ENCODE measurements around the gene RASA4B. TPM values are rescaled to one million over a fixed set of nuclear protein-coding genes. Genes with fewer than 3 reads are reported as not detected.
"Not testable (repeated sequence)": the region's sequence is repeated elsewhere in the genome, so short reads cannot be mapped to it uniquely, and the experiment has no call there.

RASA4B gene
- total RNA-seq, result 10 to 100 TPM; 13.2 to 30.0 TPM

DNA sequence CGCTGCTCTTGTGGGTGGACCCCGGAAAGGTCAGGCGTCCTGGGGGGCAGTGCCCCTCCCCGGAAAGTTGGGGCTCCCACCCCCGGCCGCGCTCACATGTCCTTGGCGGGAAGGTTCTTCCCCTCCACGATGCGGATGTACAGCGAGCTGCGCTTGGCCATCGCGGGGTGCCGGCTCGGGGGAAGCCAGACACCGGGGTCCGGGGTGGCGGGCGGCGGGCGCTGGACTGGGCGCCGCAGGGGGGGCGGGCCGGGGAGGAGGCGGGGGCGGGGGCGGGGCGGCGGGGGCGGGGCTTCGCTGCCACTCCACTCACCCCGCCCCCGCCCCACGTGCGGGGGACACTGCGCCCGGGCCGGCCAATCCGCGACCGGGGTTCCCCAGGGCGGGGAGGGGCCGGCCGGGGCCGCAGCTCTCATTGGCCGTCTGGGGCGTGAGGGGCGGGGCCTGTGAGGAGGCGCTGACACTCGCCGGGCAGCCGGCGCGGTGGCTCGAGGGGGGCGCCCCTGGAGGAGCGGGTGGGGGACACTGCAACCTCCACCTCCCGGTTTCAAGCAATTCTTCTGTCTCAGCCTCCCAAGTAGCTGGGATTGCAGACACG is at the start of gene RASA4B:
RASA4B (minus strand) TSS at position 228 of the 598 bp plus-strand sequence; CDS start at position 161, 67 bp downstream.
- DNase-seq; H3K27me3 ChIP-seq; H3K36me3 ChIP-seq; H3K9ac ChIP-seq (ENCODE audit: low read depth in 2 of 2, low read length in 2 of 2); H3K27ac ChIP-seq; H3K4me3 ChIP-seq; H3K9me3 ChIP-seq; intact Hi-C loops (cut with DNase I); H3K4me1 ChIP-seq: not testable (repeated sequence)

DNA sequence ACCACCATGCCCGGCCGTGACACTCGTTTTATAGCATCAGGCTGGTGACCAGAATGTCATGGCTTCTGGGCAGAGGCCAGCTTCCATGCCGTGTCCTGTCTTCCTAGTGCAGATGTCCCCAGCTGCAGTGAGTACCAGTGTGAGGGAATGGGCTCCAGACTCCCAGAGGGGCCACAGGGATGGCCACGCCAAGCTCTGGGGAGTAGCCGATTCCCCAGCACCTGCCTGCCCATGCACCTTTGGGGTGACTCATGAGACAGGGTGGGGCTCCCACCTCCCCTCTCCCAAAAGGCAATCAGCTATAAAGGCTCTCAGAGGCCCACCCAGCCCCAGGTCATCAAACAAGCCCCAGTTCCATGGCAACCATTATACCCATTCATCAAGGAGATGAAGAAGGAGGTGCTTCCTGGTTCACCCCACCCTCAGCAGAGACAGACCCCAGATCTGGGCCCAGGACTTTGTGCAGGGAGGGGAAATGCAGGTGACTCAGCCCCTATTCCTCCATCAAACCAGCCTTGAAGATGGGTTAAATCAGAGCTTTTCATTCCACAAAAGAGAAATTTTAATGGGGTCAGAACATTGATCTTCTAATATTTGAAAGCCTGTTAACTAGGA is 33.3 kb upstream of the RASA4B start, which contains the start of gene SPDYE2:
SPDYE2 (plus strand) TSS at position 419 of the 615 bp plus-strand sequence. CDS start 2,030 bp downstream, outside the sequence.
- DNase-seq; H3K4me1 ChIP-seq; H3K9me3 ChIP-seq; H3K36me3 ChIP-seq; intact Hi-C loops (cut with DNase I); H3K9ac ChIP-seq (ENCODE audit: low read depth in 2 of 2, low read length in 2 of 2); H3K27me3 ChIP-seq; H3K27ac ChIP-seq; H3K4me3 ChIP-seq: not testable (repeated sequence)

GRCh38 chr7:102546353-102546752 is 28.8 kb upstream of the RASA4B start:
- H3K27ac ChIP-seq; intact Hi-C loops (cut with DNase I); H3K4me1 ChIP-seq; H3K9me3 ChIP-seq; H3K27me3 ChIP-seq; DNase-seq; H3K9ac ChIP-seq (ENCODE audit: low read depth in 2 of 2, low read length in 2 of 2); H3K4me3 ChIP-seq; H3K36me3 ChIP-seq: not testable (repeated sequence)

- intact Hi-C loops (cut with DNase I); DNase-seq: not testable (repeated sequence)
Measured at GRCh38 chr7:102545288-102545687, 27.7 kb upstream of the RASA4B start.

DNA sequence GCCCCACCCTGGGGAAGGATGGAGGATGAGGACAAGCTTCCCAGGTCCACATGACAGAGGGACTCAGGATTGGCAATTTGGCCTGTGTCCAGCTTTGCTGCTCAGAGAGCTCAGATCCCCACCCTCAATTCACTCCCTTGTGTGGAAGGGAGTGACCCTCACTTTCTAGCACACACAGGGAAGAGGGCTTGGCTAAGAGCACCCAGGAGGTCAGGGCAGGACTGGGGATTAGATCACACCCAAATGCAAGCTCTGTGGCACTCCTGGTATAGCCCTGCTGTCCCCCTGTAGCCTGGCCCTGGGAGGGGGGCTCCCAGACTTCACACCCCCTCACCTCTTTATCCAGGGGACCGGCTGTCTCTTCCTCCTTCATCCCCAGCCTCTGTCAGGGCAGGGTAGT is 26.8 kb upstream of the RASA4B start:
- H3K9me3 ChIP-seq; H3K9ac ChIP-seq (ENCODE audit: low read depth in 2 of 2, low read length in 2 of 2); intact Hi-C loops (cut with DNase I); H3K27ac ChIP-seq; H3K36me3 ChIP-seq; DNase-seq; H3K4me3 ChIP-seq; H3K4me1 ChIP-seq; H3K27me3 ChIP-seq: not testable (repeated sequence)

More at GRCh38 chr7:102545288-102545687, 27.7 kb upstream of the RASA4B start:
- not testable (repeated sequence) for H3K9me3 ChIP-seq; H3K4me3 ChIP-seq; H3K9ac ChIP-seq (ENCODE audit: low read depth in 2 of 2, low read length in 2 of 2); H3K4me1 ChIP-seq; H3K27ac ChIP-seq; H3K36me3 ChIP-seq; H3K27me3 ChIP-seq

DNA sequence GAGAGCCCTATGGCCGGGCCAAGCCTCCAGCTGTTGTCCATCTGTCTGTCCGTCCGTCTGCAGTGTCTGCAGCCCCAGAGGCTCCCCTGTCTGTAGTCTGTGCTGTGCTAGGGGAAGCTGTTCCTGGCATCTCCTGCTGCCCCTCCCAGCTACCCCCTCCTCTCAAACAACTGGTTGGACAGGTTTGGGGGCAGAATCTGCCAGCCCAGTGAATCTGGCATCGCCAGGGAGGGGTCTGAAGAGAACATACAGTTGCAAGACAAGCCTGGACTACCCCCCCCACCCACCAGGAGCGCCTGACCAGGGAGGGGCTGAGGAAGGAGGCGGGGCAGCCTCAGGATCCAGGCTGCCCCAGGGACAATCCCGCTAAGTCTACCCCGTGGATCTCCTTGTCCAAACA is 26.0 kb upstream of the RASA4B start, which contains the start of gene UPK3BL2:
UPK3BL2 (minus strand) TSS at position 101 of the 400 bp plus-strand sequence; CDS start at position 41, 60 bp downstream.
- DNase-seq; H3K36me3 ChIP-seq; H3K27me3 ChIP-seq; H3K4me1 ChIP-seq; intact Hi-C loops (cut with DNase I); H3K27ac ChIP-seq; H3K9ac ChIP-seq (ENCODE audit: low read depth in 2 of 2, low read length in 2 of 2); H3K9me3 ChIP-seq; H3K4me3 ChIP-seq: not testable (repeated sequence)

GRCh38 chr7:102542771-102543170 is 25.2 kb upstream of the RASA4B start:
- H3K36me3 ChIP-seq; DNase-seq; H3K4me3 ChIP-seq; H3K9me3 ChIP-seq; intact Hi-C loops (cut with DNase I); H3K9ac ChIP-seq (ENCODE audit: low read depth in 2 of 2, low read length in 2 of 2); H3K27me3 ChIP-seq; H3K27ac ChIP-seq; H3K4me1 ChIP-seq: not testable (repeated sequence)

DNA sequence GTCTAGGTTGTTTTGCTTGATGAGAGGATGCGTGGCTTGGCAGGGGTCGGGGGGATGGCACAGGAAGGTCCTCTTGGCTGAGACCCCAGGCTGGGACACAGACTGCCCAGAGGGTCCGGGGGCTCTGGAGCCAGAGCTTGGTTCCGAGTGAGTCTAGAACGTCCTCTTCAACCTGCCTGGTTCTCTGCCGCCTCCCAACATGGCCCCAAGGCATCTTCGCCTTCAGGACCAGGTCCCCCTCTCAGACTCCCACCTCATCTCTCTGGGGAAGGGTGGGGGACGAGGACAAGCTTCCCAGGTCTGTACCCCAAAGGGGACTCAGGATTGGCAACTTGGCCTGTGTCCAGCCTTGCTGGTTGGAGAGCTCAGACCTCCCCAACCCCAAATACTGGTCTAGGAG is 24.5 kb upstream of the RASA4B start:
- not testable (repeated sequence) for DNase-seq

GRCh38 chr7:102540604-102541003 is 23.0 kb upstream of the RASA4B start:
- H3K9me3 ChIP-seq; H3K4me1 ChIP-seq; H3K27me3 ChIP-seq; DNase-seq; H3K36me3 ChIP-seq; intact Hi-C loops (cut with DNase I); H3K9ac ChIP-seq (ENCODE audit: low read depth in 2 of 2, low read length in 2 of 2); H3K27ac ChIP-seq; H3K4me3 ChIP-seq: not testable (repeated sequence)

More for the DNA sequence above, 24.5 kb upstream of the RASA4B start:
- H3K9me3 ChIP-seq; H3K4me3 ChIP-seq; H3K27me3 ChIP-seq; H3K4me1 ChIP-seq; H3K9ac ChIP-seq (ENCODE audit: low read depth in 2 of 2, low read length in 2 of 2); intact Hi-C loops (cut with DNase I); H3K36me3 ChIP-seq; H3K27ac ChIP-seq: not testable (repeated sequence)

DNA sequence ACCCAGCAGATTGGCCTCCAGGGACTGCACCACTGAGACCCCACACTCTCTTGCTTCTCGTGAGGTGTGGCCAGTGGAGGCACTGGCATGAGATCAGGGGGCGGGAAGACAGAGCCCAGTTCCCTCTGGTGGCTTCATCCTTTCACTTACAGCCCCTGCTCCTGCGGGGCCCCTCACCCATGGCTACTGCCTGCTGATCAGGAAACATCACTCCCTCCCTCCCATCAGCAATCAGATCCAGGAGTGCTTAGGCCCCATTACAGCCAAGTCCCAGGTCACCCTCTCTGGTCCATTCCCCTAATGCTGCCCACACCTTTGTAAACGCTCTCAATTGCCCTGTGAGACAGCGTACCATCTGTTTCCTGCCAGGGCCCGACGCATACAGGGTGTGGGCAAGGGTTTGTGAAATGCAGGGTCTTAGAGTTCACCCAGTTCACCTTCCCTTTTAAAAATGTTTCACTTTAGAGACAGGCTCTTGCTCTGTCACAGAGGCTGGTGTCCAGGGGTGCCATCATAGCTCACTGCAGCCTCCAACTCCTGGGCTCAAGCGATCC is 17.6 kb upstream of the RASA4B start:
- H3K27ac ChIP-seq; DNase-seq; H3K27me3 ChIP-seq; intact Hi-C loops (cut with DNase I); H3K9ac ChIP-seq (ENCODE audit: low read depth in 2 of 2, low read length in 2 of 2); H3K4me1 ChIP-seq; H3K36me3 ChIP-seq; H3K9me3 ChIP-seq; H3K4me3 ChIP-seq: not testable (repeated sequence)

DNA sequence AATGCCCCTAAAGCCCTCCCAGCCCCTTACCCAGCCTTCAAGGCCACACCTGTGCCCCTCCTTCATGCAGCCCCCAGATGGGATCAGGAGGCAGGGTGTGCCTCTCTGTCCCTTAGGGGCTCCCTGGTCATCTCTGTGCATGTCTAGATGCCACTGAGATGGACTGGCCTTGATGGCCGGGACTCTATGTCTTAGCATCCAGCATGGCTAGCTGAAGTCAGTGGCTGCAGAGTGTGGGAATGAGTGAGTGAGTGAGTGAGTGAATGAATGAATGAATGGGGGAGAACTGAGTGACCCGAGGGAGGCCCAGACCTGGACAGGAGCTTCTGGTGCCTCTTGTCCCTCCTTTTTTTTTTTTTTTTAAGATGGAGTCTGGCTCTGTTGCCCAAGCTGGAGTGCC is 14.6 kb upstream of the RASA4B start:
- DNase-seq; intact Hi-C loops (cut with DNase I); H3K4me3 ChIP-seq; H3K9me3 ChIP-seq; H3K27me3 ChIP-seq; H3K36me3 ChIP-seq; H3K27ac ChIP-seq; H3K4me1 ChIP-seq; H3K9ac ChIP-seq (ENCODE audit: low read depth in 2 of 2, low read length in 2 of 2): not testable (repeated sequence)

DNA sequence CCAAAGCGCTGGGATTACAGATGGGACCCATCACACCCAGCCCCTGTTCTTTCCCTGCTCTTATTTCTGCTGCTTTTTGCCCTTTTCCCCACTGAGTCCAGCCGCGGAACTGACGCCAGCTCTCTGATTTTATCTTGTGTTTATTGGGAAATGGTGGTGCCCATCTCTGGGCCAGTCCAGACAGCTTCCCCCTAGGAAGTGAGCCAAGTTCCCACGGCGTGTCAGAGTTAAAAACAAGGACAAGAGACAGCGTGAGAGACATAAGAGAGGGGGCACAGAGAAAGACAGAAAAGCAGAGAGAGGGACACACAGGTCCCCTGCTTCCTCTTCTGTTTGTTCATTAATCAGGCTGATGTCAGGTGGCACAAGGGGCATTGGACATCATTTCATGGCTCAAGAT is 14.0 kb upstream of the RASA4B start:
- intact Hi-C loops (cut with DNase I); H3K27me3 ChIP-seq; DNase-seq; H3K9ac ChIP-seq (ENCODE audit: low read depth in 2 of 2, low read length in 2 of 2); H3K36me3 ChIP-seq; H3K9me3 ChIP-seq; H3K4me3 ChIP-seq; H3K27ac ChIP-seq; H3K4me1 ChIP-seq: not testable (repeated sequence)

- H3K27ac ChIP-seq; H3K9ac ChIP-seq (ENCODE audit: low read depth in 2 of 2, low read length in 2 of 2); H3K4me1 ChIP-seq; DNase-seq; H3K36me3 ChIP-seq; H3K4me3 ChIP-seq; H3K27me3 ChIP-seq; H3K9me3 ChIP-seq; intact Hi-C loops (cut with DNase I): not testable (repeated sequence)
Measured at GRCh38 chr7:102527822-102528793, 10.5 kb upstream of the RASA4B start.
